HUES48 (cell line): ENCODE results near the gene ACAP2.
"Not testable (repeated sequence)": the region's sequence is repeated elsewhere in the genome, so short reads cannot be mapped to it uniquely, and the experiment has no call there.

Experiments used
- H3K27ac ChIP-seq: one replicate; pipeline ENCODE4 v1.7.0; 2013; ENCODE audit warnings: low read depth, low read length, inconsistent platforms
- H3K27me3 ChIP-seq: 2 replicates; pipeline ENCODE4 v1.6.1; 2013; ENCODE audit warnings: mild to moderate bottlenecking, low read length; ENCODE audit not compliant: control insufficient read depth, insufficient read depth
- H3K36me3 ChIP-seq: 2 replicates; pipeline ENCODE4 v1.6.1; 2013; ENCODE audit warnings: low read length; ENCODE audit not compliant: control insufficient read depth, insufficient read depth
- H3K4me1 ChIP-seq: 2 replicates; pipeline ENCODE4 v1.6.1; 2013; ENCODE audit warnings: mild to moderate bottlenecking, low read length; ENCODE audit not compliant: control insufficient read depth, insufficient read depth
- H3K4me3 ChIP-seq: 2 replicates; pipeline ENCODE4 v1.5.1; 2013; ENCODE audit warnings: mild to moderate bottlenecking, low read depth, low read length
- H3K9ac ChIP-seq: 2 replicates; pipeline ENCODE4 v1.6.1; 2013; ENCODE audit warnings: mild to moderate bottlenecking, low read depth, low read length, moderate library complexity
- H3K9me3 ChIP-seq: 2 replicates; pipeline ENCODE4 v1.6.1; 2013; ENCODE audit warnings: low read length; ENCODE audit not compliant: control insufficient read depth, insufficient read depth

Gene ACAP2

DNA sequence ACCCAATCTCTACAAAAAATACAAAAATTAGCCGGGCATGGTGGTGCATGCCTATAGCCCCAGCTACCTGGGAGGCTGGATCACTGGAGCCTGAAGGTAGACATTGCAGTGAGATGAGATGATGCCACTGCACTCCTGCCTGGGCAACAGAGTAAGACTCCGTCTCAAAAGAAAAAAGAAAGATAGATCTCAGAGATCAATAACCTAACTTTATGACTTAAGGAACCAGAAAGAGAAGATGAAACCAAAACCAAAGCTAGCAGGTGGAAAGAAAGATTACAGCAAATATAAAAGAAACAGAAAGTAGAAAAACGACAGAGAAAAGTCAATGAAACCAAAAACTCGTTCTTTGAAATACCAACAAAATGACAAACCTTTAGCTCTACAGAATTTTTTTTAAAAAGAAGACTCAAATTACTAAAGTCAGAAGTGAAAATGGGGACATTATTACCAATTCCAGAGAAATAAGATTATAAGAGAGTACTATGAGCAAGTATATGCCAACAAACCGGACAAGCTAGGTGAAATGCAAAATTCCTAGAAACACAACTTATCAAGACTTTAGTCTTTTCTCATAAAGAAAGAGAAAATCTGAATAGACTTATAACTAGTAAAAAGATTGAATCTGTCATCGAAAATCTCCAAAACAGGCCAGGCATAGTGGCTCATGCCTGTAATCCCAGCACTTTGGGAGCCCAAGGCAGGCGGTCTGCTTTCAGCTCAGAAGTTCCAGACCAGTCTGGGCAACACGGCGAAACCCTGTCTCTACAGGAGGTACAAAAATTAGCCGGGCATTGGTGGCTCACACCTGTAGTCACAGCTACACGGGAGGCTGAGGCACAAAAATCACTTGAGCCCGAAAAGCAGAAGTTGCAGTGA is 35.0 kb downstream of the ACAP2 start:
- H3K4me1 ChIP-seq: 0 out of 2 replicates have a peak, but pooled peaks cover 6% of the 10 kb centered on the region
- no peak overlapping the region for H3K4me3 ChIP-seq
- H3K9ac ChIP-seq: no peak overlapping the region
- H3K36me3 ChIP-seq: no peaks in the 10 kb centered on the region
- H3K27ac ChIP-seq: no peak overlapping the region
- no peaks in the 10 kb centered on the region for H3K9me3 ChIP-seq
- H3K27me3 ChIP-seq: no peaks in the 10 kb centered on the region

DNA sequence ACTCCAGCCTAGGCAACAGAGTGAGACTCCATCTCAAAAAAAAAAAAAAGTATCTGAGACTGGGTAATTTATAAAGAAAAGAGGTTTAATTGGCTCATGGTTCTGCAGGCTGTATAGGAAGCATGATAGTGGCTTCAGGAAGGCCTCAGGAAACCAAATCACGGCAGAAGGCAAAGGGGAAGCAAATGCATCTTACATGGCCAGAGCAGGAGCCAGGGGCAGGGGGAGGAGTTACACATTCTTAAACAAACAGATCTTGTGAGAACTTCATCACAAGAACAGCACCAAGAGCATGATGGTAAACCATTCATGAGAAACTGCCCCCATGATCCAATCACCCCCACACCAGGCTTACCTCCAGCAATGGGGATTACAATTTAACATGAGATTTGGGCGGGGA is 37.2 kb downstream of the ACAP2 start:
- Histone ChIP-seq H3K4me3 (no peak overlapping the region), H3K9me3 (no peaks in the 10 kb centered on the region), H3K27ac (no peak overlapping the region), H3K27me3 (no peaks in the 10 kb centered on the region), H3K36me3 (no peaks in the 10 kb centered on the region), H3K9ac (no peak overlapping the region), H3K4me1 (0 out of 2 replicates have a peak, but pooled peaks cover 4% of the 10 kb centered on the region)

DNA sequence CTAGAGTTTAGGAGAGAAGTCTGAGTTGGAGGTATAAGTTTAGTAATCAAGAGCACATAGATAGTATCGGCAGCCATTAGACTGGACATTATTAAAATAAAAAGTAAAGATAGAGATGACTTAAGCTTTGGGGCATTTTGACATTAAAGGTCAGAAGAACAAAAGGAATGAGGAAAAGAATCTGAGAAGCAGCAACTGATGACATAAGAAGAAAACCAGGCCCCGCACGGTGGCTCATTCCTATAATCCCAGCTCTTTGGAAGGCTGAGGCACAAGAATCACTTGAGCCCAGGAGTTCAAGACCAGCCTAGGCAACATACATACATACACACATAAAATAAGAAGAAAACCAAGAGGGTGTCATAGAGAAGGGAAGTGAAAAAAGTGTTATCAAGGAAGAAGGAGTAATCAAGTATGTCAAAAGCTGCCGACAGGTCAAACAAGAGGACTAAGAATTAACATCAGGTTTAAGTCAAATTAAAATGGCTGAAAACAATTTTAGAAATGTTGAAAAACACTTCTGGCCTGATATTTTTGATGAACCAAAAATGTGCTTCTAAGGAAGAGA is 38.9 kb downstream of the ACAP2 start:
- Histone ChIP-seq H3K9ac (no peak overlapping the region), H3K4me1 (no peaks in the 10 kb centered on the region), H3K9me3 (no peaks in the 10 kb centered on the region), H3K27me3 (no peaks in the 10 kb centered on the region), H3K27ac (no peak overlapping the region), H3K4me3 (no peak overlapping the region), H3K36me3 (no peaks in the 10 kb centered on the region)

DNA sequence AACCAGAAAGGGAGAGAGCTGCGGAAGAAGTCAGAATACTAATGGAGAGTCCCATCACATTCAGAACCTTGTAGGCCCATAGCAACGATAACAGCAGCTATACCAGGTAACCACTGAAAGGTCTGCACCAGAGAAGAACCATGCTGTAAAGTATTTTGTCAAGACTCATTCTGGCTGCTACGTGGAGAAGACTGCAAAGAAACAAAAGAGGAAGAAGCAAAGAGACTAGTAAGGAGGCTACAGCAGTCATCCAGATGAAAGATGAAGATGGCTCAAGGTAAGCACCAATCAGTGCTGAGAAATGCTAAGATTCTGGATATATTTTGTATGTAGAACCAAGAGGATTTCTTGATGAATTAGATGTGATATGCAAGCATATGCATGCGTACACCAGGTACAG is 39.6 kb downstream of the ACAP2 start:
- H3K27ac ChIP-seq: no peak overlapping the region
- no peak overlapping the region for H3K9ac ChIP-seq
- no peak overlapping the region for H3K4me3 ChIP-seq
- H3K27me3 ChIP-seq: no peaks in the 10 kb centered on the region
- H3K4me1 ChIP-seq: no peaks in the 10 kb centered on the region
- H3K36me3 ChIP-seq: no peaks in the 10 kb centered on the region
- no peaks in the 10 kb centered on the region for H3K9me3 ChIP-seq

DNA sequence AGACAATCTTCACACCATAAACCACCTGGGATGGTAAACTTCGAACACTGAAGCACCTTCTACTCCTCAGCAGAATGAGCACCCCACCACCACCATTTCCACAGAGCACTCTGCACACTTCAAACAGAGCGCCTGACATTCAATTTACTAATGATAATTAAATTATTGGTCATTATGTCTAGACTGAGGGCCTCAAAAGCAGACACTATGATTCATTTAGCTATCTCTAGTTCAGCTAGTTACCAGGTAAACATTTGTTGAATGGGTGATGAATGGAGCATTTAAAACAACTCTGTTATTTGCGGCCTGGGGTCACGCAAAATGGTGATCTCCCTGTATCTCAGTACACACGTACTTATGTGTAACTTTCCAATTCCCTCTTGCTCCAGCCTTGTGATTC is 40.9 kb downstream of the ACAP2 start:
- no peak overlapping the region for H3K9ac ChIP-seq
- H3K9me3 ChIP-seq: no peaks in the 10 kb centered on the region
- H3K27ac ChIP-seq: no peak overlapping the region
- H3K27me3 ChIP-seq: no peaks in the 10 kb centered on the region
- no peak overlapping the region for H3K4me3 ChIP-seq
- H3K4me1 ChIP-seq: peaks cover 12% of the 10 kb centered on the region
- no peaks in the 10 kb centered on the region for H3K36me3 ChIP-seq

DNA sequence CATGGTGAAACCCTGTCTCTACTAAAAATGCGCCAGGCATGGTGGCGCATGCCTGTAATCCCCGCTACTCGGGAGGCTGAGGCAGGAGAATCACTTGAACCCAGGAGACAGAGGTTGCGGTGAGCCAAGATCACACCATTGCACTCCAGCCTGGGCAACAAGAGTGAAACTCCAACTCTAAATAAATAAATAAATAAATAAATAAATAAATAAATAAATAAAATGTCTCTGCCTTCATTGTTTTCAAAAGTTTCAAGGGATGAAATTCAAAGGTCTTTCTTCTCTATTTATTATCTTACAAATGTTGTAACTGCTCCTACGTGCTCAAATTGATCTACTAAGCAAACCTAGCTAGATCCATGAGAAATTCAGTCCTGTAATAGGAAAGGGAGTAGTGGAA is 44.4 kb downstream of the ACAP2 start:
- peak overlapping the region; percentile 54 for H3K27ac ChIP-seq
- H3K4me1 ChIP-seq: peaks cover 29% of the 10 kb centered on the region
- not testable (repeated sequence) for H3K4me3 ChIP-seq, H3K9me3 ChIP-seq, H3K9ac ChIP-seq, H3K27me3 ChIP-seq, H3K36me3 ChIP-seq

DNA sequence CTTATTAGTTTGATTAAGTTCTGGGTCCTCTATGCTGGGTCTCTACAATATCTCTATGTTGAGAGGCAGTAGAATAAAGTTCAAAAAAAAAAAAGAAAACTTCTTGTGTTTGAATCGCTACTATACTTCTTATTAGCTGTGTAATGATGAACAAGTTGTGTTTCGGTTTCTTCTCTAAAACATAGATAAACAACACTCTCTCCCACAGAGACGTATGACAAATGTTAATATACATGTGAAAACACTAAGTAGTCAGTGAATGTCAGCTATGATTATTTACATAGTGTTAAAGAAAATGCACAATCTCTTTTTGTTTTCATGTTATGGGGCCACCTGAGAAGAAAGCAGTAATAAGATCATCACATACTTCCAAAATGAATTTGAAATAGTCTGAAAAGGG is 45.3 kb downstream of the ACAP2 start:
- peaks cover 29% of the 10 kb centered on the region for H3K4me1 ChIP-seq
- H3K9ac ChIP-seq: no peak overlapping the region
- peak overlapping the region; percentile 23; the same call in 1 of the 2 replicates for H3K4me3 ChIP-seq
- H3K36me3 ChIP-seq: no peaks in the 10 kb centered on the region
- peak overlapping the region; percentile 54 for H3K27ac ChIP-seq
- no peaks in the 10 kb centered on the region for H3K9me3 ChIP-seq
- no peaks in the 10 kb centered on the region for H3K27me3 ChIP-seq

DNA sequence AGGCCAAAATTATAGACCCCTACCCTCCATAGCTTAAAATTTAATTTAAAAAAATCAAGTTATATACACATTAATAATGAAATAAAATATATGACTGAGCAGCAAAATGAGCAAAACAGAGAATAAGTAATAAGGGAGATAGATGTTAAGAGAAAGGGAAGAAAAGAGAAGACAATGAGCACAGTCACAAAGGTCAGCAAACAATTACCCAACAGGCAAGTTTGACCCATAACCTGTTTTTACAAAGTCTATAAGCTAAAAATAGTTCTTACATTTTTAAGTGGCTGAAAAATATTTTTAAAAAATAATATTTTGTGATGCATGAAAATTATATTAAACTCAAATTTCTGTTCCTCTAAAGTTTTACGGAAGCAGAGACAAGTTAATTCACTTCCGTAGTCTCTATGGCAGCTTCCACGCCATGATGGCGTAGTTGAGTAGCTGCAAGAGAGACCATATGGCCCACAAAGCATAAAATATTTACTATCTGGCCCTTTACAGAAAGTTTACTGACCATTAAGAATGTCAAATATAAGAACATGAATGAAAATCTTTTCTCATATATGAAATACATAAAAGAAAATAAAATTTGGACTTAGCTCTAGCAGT is 47.5 kb downstream of the ACAP2 start:
- Histone ChIP-seq H3K27ac (no peak overlapping the region), H3K9me3 (no peaks in the 10 kb centered on the region), H3K9ac (no peak overlapping the region), H3K4me1 (peaks cover 29% of the 10 kb centered on the region), H3K27me3 (no peaks in the 10 kb centered on the region), H3K4me3 (no peak overlapping the region), H3K36me3 (no peaks in the 10 kb centered on the region)

DNA sequence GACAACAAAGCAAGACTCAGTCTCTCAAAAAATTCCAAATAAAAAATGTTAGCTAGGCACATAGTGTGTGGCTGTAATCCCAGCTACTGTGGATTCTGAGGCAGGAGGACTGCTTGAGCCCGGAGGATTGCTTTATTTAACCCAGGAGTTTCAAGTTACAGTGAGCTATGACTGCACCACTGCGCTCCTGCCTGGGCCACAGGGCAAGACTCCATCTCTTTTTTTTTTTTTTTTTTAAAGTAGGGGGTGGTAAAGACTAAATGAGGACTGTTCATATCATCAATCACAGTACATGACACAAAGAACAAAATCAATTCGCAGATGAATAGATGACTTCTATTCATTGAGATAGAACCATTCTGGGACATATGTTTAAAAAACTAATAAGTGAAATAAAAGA is 48.1 kb downstream of the ACAP2 start:
- no peaks in the 10 kb centered on the region for H3K27me3 ChIP-seq
- H3K9ac ChIP-seq: no peak overlapping the region
- no peaks in the 10 kb centered on the region for H3K36me3 ChIP-seq
- no peaks in the 10 kb centered on the region for H3K9me3 ChIP-seq
- H3K4me1 ChIP-seq: peaks cover 29% of the 10 kb centered on the region
- H3K27ac ChIP-seq: no peak overlapping the region
- H3K4me3 ChIP-seq: no peak overlapping the region

DNA sequence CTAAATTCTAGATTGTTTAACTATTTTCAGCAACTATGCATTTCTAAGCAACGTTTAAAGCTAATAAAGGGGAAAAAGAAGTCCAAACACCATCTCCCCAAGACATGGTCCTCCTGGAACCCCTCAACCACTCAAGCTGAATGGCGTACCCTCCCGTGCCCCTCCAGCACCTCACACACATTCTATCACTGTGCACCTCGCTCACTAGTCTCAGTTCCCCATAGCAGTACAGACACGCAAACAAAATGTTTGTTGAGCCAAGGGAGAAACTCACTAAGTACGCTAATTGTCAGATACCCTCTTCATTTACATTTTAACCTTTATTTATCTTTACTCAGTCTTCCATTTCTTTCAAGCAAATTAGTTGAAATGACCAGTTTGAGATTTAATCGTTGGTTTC is 48.8 kb downstream of the ACAP2 start:
- no peaks in the 10 kb centered on the region for H3K27me3 ChIP-seq
- peaks cover 29% of the 10 kb centered on the region for H3K4me1 ChIP-seq
- H3K9ac ChIP-seq: no peak overlapping the region
- no peak overlapping the region for H3K4me3 ChIP-seq
- H3K9me3 ChIP-seq: no peaks in the 10 kb centered on the region
- H3K36me3 ChIP-seq: no peaks in the 10 kb centered on the region
- H3K27ac ChIP-seq: no peak overlapping the region

DNA sequence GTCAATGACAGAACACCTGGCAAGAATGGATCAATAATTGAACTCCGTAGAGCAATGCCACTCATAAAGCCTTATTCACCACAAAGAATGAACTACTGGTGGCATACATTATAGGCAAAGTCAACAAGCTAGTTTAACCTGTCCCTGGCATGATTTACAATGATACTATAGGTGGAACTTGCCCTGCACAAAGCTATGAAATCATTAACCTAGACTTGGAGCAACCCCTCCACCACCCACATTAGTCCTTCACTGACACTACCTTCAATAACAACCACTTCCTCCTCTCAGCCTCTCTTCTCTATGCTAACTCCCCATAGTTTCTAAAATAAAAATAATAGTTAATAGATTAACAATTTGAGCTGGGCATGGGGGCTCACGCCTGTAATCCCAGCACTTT is 54.4 kb downstream of the ACAP2 start:
- Histone ChIP-seq H3K27me3 (no peaks in the 10 kb centered on the region), H3K9me3 (no peaks in the 10 kb centered on the region), H3K9ac (no peak overlapping the region), H3K27ac (no peak overlapping the region), H3K4me3 (no peak overlapping the region), H3K36me3 (no peaks in the 10 kb centered on the region), H3K4me1 (peaks cover 16% of the 10 kb centered on the region)
